BJ (cell line): ENCODE measurements around the gene SLC25A24. TPM values are rescaled to one million over a fixed set of nuclear protein-coding genes. Genes with fewer than 3 reads are reported as not detected.
"Not testable (repeated sequence)": the region's sequence is repeated elsewhere in the genome, so short reads cannot be mapped to it uniquely, and the experiment has no call there.

Source experiments
- CTCF ChIA-PET: fragments of 350-600 bp; formaldehyde crosslinking; extraction: SDS; loops from one replicate; lab custom pipeline; 2021; ENCODE audit warnings: antibody characterized with exemption, inconsistent platforms; lab: Yijun Ruan, JAX
- POLR2A ChIA-PET: fragments of 300-600 bp; sonication (Branson Sonifier 250); formaldehyde crosslinking; extraction: SDS; loops from one replicate; lab custom pipeline; 2021; ENCODE audit warnings: antibody characterized with exemption; lab: Charles Lee
- DNase-seq: peaks from one replicate; pipeline ENCODE4 v3.0.0-alpha.2; 2011; ENCODE audit warnings: low read depth
- H3K27me3 ChIP-seq: 2 replicates; pipeline ENCODE4 v1.6.0; 2011; ENCODE audit warnings: low read length; ENCODE audit not compliant: control insufficient read depth, insufficient read depth
- H3K36me3 ChIP-seq: 2 replicates; pipeline ENCODE4 v1.5.1; 2011; ENCODE audit warnings: low read length; ENCODE audit not compliant: control insufficient read depth, insufficient read depth
- H3K4me3 ChIP-seq: 2 replicates; pipeline ENCODE4 v1.5.1; 2011; ENCODE audit warnings: low read depth, mild to moderate bottlenecking, control low read depth, low read length
- CTCF ChIP-seq: IDR thresholded peaks from 2 replicates; pipeline ENCODE4 v1.5.1; 2011; ENCODE audit warnings: low read depth, mild to moderate bottlenecking, control low read depth, inconsistent platforms, low read length, moderate library complexity; ENCODE audit not compliant: insufficient read depth
- polyA plus RNA-seq: library from polyadenylated mRNA; depleted of rRNA; stranded (reverse); fragments of >200 nt; gene quantifications from 2 replicates; pipeline ENCODE4 v1.2.3, GENCODE V29; 2011

SLC25A24 gene
- polyA plus RNA-seq, 1 experiment: 20.2 TPM

GRCh38 chr1:108152782-108153222, 47.3 kb downstream of the SLC25A24 start:
- no peak for TF ChIP-seq CTCF
- ChIA-PET CTCF (interaction anchor here (1.0 kb wide), 1 partner anchor 27 kb away, joined by 3 read pairs; no protein-coding TSS in a partner anchor), POLR2A (no interaction called here)
- no peak for DNase-seq
- H3K36me3 ChIP-seq: peaks cover 5% of the 10 kb centered on the region
- H3K27me3 ChIP-seq: no peaks in the 10 kb centered on the region
- no peak overlapping the region for H3K4me3 ChIP-seq

DNA sequence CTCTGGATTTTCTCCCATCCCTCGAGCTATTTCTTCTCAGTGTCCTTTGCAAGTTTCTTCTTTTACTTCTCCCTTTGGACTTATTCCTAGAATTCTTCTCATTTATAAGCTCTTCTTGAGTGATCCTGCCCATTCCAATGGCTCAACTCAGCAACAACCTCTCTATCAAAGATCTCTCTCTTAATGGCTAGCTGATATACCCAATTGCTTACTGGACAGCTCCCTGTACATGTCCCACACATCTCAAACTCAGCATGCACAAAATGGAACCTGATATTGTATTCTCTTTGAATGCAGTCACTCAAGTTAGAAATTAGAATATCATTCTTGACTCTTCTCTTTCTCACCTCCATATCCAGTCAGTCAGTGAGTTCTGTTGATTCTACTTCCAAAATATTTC, 48.6 kb downstream of the SLC25A24 start:
- TF ChIP-seq CTCF: no peak
- DNase-seq: no peak
- ChIA-PET CTCF (interaction anchor here (0.5 to 0.7 kb wide), 2 partner anchors 39 to 410 kb away, joined by 3 read pairs; no protein-coding TSS in a partner anchor), POLR2A (no interaction called here)
- H3K36me3 ChIP-seq: peaks cover 7% of the 10 kb centered on the region
- H3K4me3 ChIP-seq: no peak overlapping the region
- no peaks in the 10 kb centered on the region for H3K27me3 ChIP-seq

DNA sequence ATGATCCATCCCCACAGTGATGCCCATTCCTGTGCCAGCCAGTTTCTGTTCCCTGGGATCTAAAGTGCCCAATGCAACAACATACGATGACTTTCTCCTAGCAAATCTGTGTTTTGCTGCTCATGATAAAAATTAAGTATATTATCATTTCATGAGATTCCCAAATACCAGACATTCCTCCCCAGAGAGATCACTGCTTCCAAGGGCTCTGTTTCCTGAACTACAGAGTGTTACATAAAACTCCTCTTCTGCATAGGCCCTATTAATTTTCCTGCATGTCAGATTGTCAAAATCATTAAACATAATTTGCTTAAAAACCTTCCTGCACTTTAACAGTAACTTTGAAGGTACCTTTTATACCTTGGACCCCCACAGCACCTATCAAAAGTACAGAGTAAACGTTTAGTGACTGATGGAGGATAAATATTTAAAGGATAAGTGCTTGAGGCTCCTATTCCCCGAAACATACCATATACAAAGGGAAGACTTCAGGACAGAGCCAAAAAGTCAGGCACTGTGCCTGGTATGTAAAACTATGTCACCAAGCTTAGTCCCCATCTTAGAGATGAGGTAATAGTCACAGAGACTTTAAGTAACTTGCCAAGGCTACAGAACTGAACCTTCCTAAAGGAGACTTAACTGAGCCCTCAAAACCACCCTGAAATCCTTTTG, 50.2 kb downstream of the SLC25A24 start:
- no peak for TF ChIP-seq CTCF
- Histone ChIP-seq H3K4me3 (no peak overlapping the region), H3K27me3 (no peaks in the 10 kb centered on the region), H3K36me3 (peaks cover 7% of the 10 kb centered on the region)
- ChIA-PET CTCF (no interaction called here), POLR2A (no interaction called here)
- peak; percentile 20 for DNase-seq

DNA sequence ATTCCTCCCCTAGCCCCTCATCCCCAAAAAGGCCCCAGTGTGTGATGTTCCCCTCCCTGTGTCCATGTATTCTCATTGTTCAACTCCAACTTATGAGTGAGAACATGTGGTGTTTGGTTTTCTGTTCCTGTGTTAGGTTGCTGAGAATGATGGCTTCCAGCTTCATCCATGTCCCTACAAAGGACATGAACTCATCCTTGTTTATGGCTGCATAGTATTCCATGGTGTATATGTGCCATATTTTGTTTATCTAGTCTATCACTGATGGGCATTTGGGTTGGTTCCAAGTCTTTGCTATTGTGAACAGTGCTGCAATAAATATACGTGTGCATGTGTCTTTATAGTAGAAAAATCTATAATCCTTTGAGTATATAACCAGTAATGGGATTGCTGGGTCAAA, 55.6 kb downstream of the SLC25A24 start:
- H3K27me3 ChIP-seq, H3K36me3 ChIP-seq, CTCF ChIA-PET: not testable (repeated sequence)

DNA sequence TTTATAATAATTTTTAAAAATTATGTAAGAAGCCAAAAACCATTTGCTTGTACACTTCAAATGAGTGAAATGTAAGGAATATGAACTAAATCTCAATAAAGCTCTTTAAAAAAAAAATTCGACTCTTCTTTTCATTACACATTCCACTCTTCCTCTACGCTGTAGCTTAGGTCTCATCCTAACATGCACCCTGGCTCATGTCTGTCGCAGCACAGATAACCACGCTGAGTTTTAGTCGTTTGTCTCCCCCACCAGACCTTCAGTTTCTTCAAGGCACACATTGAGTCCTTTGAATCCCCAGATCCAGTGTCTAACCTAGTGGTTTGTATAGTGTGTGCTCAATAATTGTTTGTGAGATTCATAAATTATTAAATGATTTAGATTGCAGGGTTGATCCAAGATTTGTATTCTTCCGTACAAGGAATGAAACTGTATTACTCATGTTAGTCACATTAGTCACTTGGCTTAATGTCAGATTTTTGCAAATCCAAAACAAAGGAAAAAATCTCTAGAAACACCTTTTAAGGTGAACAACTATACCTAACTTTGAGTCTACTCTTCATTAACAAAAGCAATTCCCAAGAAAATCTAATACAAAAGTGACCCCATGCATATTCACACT, 57.3 kb downstream of the SLC25A24 start:
- H3K27me3 ChIP-seq: no peaks in the 10 kb centered on the region
- TF ChIP-seq CTCF: no peak
- ChIA-PET POLR2A (no interaction called here), CTCF (no interaction called here)
- H3K36me3 ChIP-seq: peaks cover 5% of the 10 kb centered on the region
- H3K4me3 ChIP-seq: no peak overlapping the region
- DNase-seq: no peak

More for the DNA sequence above, 55.6 kb downstream of the SLC25A24 start:
- H3K4me3 ChIP-seq, POLR2A ChIA-PET, DNase-seq: not testable (repeated sequence)

DNA sequence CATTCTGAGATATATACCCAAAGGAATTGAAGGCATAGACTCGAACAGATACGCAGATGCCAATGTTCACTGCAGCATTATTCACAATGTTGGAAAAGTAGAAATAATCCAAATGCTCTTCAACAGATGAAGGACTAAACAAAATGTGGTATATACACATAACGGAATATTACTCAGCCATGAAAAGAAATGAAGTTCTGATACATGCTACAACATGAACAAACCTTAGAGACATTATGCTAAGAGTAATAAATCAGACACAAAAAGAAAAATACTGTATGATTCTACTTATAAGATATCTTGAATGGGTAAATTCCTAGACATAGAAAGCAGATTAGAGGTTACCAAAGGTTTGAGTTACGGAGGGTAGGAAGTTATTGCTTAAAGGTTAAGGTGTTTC, 57.9 kb downstream of the SLC25A24 start:
- CTCF ChIA-PET: no interaction called here
- Histone ChIP-seq H3K36me3 (peaks cover 3% of the 10 kb centered on the region; the same call in 1 of the 2 replicates), H3K27me3 (no peaks in the 10 kb centered on the region), H3K4me3 (no peak overlapping the region)
- no peak for TF ChIP-seq CTCF
- DNase-seq: no peak
- POLR2A ChIA-PET: no interaction called here
